GM10266 (cell line): ENCODE measurements around the gene PDE4D.
"Not testable (repeated sequence)": the region's sequence is repeated elsewhere in the genome, so short reads cannot be mapped to it uniquely, and the experiment has no call there.

Experiments used
- DNase-seq: peaks from one replicate; pipeline ENCODE4 v3.0.0; 2012; ENCODE audit errors: extremely low spot score
- TF ChIP-seq, protein P1 (sequence below): IDR thresholded peaks from 2 replicates; pipeline ENCODE4 v1.5.1; 2012; ENCODE audit warnings: mild to moderate bottlenecking, low read depth; ENCODE audit not compliant: control insufficient read depth, insufficient read depth; ENCODE audit errors: missing control alignments

PDE4D gene

DNA sequence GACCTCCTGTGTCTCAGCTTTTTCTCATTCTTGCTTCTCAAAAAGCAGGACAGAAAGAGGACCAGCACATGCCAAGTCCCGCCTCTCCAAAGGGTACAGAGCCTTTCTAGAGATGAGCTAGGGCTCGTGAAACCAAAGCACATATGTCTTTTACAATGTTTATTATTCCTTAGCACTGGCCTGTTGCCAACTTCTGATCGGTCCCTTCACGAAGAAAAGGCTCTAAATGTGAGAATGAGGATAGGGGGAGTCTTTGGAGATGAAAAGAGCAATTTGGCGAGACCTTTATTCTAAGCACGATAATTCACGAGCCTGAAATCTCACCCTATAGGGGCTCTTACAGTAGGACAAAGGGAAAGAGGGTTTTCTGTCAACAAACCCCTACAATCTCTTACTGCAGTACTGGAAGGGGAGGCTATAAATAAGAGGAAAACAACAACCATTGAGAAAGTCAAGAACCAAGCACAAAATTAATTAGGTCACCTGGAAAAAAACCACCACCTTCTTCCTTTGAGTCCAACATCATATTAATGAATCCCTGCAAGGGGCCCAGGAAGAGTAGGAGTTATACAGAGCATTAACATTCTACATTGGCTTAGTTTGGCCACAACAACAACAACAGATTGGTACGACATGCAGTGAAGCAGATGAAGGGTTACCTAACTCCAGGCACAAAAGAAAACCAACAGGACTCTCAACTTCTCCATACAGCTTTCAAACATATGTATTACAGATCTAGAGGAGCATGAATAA, 309.5 kb downstream of the PDE4D start:
- DNase-seq, result no peak
- TF ChIP-seq, protein P1, sequence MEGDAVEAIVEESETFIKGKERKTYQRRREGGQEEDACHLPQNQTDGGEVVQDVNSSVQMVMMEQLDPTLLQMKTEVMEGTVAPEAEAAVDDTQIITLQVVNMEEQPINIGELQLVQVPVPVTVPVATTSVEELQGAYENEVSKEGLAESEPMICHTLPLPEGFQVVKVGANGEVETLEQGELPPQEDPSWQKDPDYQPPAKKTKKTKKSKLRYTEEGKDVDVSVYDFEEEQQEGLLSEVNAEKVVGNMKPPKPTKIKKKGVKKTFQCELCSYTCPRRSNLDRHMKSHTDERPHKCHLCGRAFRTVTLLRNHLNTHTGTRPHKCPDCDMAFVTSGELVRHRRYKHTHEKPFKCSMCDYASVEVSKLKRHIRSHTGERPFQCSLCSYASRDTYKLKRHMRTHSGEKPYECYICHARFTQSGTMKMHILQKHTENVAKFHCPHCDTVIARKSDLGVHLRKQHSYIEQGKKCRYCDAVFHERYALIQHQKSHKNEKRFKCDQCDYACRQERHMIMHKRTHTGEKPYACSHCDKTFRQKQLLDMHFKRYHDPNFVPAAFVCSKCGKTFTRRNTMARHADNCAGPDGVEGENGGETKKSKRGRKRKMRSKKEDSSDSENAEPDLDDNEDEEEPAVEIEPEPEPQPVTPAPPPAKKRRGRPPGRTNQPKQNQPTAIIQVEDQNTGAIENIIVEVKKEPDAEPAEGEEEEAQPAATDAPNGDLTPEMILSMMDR, result no peak

DNA sequence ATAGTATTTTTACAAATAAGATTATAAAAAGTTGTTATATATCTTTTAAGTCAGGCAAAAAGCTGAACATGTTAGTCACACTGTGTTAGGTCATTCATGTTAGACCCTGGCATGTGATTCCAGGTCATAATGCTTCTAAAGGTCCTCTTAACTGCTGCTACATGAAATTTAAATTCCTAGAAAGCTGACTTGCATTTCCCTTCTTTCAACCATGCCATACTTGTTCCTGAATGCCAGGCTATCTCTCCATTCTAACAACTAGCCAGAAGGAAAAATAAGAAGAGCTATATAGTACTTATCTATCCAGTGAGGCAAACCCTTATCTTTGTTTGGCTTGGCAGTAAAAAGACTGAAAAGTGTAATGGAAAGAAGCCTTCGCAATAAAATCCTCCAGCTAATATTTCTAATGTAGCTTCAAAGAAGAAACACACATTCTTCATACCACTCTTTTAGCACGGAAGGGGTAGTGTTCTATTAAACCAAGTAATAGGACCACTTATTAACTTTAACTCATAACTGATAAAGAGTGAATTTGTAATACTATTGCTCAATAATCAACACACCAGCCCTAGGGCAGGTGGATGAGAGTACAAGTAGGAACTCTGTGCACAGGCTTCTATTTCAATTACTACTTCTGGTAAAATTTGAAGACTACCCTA, 310.2 kb downstream of the PDE4D start:
- TF ChIP-seq, protein P1, result no peak
- DNase-seq, result no peak

DNA sequence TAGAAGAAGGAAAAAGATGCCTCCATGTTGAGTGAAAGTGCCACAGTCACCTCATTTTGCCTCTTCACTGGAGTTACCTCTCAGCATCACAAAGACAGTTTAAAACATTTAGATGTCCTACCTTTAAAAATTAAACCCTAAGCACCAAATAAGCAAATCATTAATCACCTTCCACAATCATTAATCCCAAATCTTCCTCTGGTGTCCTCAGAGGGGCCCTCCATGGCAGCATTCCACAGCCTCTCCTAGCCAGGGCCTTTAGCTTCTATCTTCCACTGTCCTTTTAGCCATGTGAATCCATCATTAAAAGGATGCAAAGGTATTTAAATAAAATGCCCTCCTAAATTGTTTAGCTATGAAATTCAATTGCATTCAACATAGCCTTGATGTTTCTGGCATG, 310.8 kb downstream of the PDE4D start:
- TF ChIP-seq, protein P1, result no peak
- DNase-seq, result no peak

DNA sequence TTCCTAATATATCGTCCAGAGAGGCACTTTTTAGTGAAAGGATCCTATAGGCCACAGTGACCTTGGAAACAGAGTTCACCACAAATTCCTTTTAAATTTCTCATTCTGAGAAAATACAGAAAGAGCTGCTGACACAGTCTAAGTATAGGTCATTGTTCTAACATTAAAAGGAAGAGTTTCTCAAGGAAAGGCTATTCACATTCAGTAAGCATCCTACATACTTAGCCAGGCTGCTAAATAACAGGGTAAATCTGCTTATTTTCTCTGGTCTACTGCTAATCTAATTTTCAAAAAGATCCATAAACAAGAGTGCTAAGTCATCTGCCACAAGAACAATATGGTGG, 313.7 kb downstream of the PDE4D start:
- DNase-seq, result no peak

DNA sequence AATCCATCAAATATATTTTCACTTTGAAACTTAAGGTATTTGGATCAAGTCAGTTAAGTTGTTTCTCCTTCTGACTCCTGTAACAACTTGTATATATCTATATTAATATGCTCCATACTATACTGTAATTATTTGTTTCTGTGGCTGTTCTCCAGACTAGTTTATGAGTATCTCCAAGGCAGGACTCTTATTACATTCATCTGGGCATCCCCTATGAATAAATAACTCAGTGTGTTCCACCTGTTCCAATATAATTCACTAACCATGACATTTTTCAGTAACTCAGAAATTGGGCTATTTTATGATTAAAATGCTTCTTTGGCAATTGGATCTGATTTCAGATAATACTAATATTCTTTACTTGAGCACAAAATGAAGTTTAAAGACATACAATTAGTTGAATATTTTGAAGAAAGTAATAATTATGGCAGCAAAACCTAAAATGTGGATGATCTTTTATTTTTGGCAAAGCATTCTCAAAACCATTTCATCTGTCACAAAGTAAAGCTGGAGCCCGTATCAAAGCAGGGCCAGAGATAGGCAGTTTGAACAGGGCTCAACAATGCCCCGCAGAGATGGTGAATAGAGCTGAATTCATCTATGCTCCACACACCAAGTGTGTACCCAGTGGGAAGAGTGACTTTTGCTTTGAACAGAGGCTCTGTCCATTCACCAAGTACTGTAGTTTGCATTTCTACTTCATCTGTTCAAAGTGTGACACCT, 314.3 kb downstream of the PDE4D start:
- DNase-seq, result no peak
- TF ChIP-seq, protein P1, result no peak

More for the DNA sequence above, 313.7 kb downstream of the PDE4D start:
- TF ChIP-seq, protein P1, result no peak

DNA sequence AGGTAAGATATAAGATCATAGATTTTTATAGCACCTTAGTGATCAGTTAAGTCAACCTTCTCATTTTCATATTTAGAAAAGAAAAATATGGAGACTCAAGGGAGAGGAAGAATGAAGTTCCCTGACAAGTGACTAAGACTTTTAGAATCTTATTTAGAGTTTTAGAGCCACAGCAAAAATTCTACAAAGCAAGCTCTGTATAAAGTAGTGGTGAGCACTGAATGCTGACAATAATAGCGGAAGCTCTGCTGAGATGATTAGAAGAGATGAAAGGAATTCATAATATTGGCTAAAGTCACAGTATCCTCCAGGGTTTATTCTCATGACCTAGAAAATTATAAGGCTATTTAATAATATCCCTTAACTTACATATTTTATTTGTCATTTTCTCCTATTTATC, 316.0 kb downstream of the PDE4D start:
- TF ChIP-seq, protein P1, result no peak
- no peak for DNase-seq

DNA sequence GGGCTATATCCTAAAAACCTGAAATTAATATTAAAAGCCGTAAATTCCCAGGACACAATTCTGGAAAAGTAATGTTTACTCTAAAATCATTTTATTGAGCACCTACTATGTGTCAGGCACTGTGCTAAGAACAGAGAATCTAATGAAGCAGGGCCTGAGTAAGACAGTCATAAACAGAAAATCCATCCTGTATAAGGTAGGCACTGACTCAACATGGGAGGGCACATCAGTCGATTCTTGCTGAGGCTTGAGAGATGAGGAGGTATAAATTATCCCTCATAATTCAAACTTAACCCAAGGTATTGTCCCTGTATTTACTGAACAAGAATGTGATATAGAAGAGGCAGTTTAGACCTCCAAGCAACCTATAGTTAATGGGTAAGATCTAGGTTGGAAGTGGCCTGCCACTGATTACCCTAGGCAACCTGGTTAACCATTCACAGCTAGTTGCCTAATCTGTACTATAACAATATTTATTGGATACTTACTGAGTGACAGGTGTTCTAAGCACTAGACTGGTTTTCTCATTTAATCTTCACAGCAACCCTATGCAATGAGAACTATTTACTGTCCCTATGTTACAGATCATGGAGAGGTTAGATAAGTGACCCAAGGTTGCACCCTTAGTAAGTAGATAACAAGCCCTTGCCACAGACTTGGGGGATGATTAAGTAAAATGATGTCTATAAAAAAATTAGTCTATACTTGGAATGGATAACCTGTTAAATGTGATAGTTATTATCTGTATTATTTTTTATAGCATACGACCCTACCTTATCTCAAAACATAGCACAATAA, 317.7 kb downstream of the PDE4D start:
- DNase-seq, result no peak
- TF ChIP-seq, protein P1, result no peak

DNA sequence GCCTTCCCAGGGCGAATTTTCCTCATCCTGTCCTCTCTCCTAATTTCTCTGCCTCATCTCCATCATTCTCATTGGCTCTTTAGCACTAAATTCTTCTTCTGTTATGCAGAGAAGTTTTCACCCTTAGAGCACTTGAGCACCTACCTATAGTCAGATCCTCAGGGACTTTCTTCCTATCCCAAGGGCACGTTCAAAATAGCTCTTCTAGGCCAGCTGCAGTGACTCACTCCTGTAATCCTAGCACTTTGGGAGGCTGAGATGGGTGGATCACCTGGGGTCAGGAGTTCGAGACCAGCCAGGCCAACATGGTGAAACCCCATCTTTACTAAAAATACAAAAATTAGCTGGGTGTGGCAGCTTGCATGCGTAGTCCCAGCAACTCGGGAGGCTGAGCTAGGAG, 320.0 kb downstream of the PDE4D start:
- DNase-seq, result not testable (repeated sequence)
